Measurements from ENCODE around the gene SYTL2. TPM values are rescaled to one million over a fixed set of nuclear protein-coding genes. Genes with fewer than 3 reads are reported as not detected.

SYTL2 gene
- polyA plus RNA-seq, 1 experiment: 43.5 TPM

GRCh38 chr11:85835729-85836128, 24.8 kb upstream of the SYTL2 start:
- no peak for DNase-seq (ENCODE audit: low read depth)
- Histone ChIP-seq H3K27me3 (ENCODE audit: control insufficient read depth, insufficient read depth, low read length) (no peaks in the 10 kb centered on the region), H3K4me3 (ENCODE audit: low read depth, low read length) (no peak overlapping the region), H3K36me3 (ENCODE audit: control insufficient read depth, insufficient read depth, low read length) (no peaks in the 10 kb centered on the region)
- POLR2A ChIA-PET: no interaction called here
- CTCF ChIA-PET: interaction anchor here (1.5 kb wide), 1 partner anchor 18 kb away, joined by 6 read pairs; no protein-coding TSS in a partner anchor
- no peak for TF ChIP-seq CTCF (IDR thresholded peaks at IDR 0.05; ENCODE audit: insufficient read depth, low read depth, low read length)

GRCh38 chr11:85835263-85835662, 24.3 kb upstream of the SYTL2 start:
- ChIA-PET CTCF (interaction anchor here (1.5 kb wide), 1 partner anchor 19 kb away, joined by 6 read pairs; no protein-coding TSS in a partner anchor), POLR2A (no interaction called here)
- Histone ChIP-seq H3K27me3 (ENCODE audit: control insufficient read depth, insufficient read depth, low read length) (no peaks in the 10 kb centered on the region), H3K4me3 (ENCODE audit: low read depth, low read length) (no peak overlapping the region), H3K36me3 (ENCODE audit: control insufficient read depth, insufficient read depth, low read length) (no peaks in the 10 kb centered on the region)
- no peak for TF ChIP-seq CTCF (IDR thresholded peaks at IDR 0.05; ENCODE audit: insufficient read depth, low read depth, low read length)
- DNase-seq (ENCODE audit: low read depth): no peak

GRCh38 chr11:85831050-85831449, 20.1 kb upstream of the SYTL2 start:
- POLR2A ChIA-PET: no interaction called here
- CTCF ChIA-PET: no interaction called here
- Histone ChIP-seq H3K4me3 (ENCODE audit: low read depth, low read length) (no peak overlapping the region), H3K27me3 (ENCODE audit: control insufficient read depth, insufficient read depth, low read length) (no peaks in the 10 kb centered on the region), H3K36me3 (ENCODE audit: control insufficient read depth, insufficient read depth, low read length) (no peaks in the 10 kb centered on the region)
- no peak for DNase-seq (ENCODE audit: low read depth)
- TF ChIP-seq CTCF (IDR thresholded peaks at IDR 0.05; ENCODE audit: insufficient read depth, low read depth, low read length): no peak

GRCh38 chr11:85829172-85829571, 18.2 kb upstream of the SYTL2 start:
- Histone ChIP-seq H3K27me3 (ENCODE audit: control insufficient read depth, insufficient read depth, low read length) (no peaks in the 10 kb centered on the region), H3K4me3 (ENCODE audit: low read depth, low read length) (no peak overlapping the region), H3K36me3 (ENCODE audit: control insufficient read depth, insufficient read depth, low read length) (no peaks in the 10 kb centered on the region)
- TF ChIP-seq CTCF (IDR thresholded peaks at IDR 0.05; ENCODE audit: insufficient read depth, low read depth, low read length): no peak
- ChIA-PET POLR2A (no interaction called here), CTCF (interaction anchor here (2.1 kb wide), 1 partner anchor 26 kb away, joined by 8 read pairs; the partner anchor contains the start of gene CCDC83)
- no peak for DNase-seq (ENCODE audit: low read depth)

GRCh38 chr11:85828640-85828978, 17.7 kb upstream of the SYTL2 start:
- no peak overlapping the region for H3K4me3 ChIP-seq (ENCODE audit: low read depth, low read length)
- H3K36me3 ChIP-seq (ENCODE audit: control insufficient read depth, insufficient read depth, low read length): no peaks in the 10 kb centered on the region
- DNase-seq (ENCODE audit: low read depth): no peak
- no peak for TF ChIP-seq CTCF (IDR thresholded peaks at IDR 0.05; ENCODE audit: insufficient read depth, low read depth, low read length)
- CTCF ChIA-PET: interaction anchor here (1.5 to 4.9 kb wide), 3 partner anchors 15 to 134 kb away, joined by 6 to 26 read pairs (median 8); partner anchors contain the start of gene CCDC83
- POLR2A ChIA-PET: no interaction called here
- no peaks in the 10 kb centered on the region for H3K27me3 ChIP-seq (ENCODE audit: control insufficient read depth, insufficient read depth, low read length)
